NCI-H1930 (cell line): ENCODE measurements around the gene CELA2A.
"Not testable (repeated sequence)": the region's sequence is repeated elsewhere in the genome, so short reads cannot be mapped to it uniquely, and the experiment has no call there.

Source experiments
- DNase-seq, 2 experiments: peaks; one replicate each; lab custom pipeline; 2025; lab: John Stamatoyannopoulos, UW

Gene CELA2A

DNA sequence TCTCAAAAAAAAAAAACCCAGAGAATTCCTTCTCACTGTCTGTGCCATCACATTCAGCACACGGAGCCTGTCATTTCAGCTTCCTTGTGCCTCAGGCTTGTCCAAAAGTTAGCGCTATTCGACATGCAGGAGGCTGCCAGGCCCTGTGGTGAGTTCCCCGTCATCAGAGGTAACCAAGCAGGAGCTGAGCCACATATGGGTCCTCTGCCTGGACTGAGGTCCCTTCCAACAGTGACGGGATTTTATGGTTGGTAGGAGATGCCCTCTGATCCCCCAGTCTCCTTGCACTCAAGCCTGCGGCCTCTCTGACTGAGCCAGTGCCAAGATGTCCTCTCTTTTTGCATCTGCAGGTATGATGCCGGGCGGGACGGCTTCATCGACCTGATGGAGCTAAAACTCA, 31.0 kb upstream of the CELA2A start:
- no peak for DNase-seq

DNA sequence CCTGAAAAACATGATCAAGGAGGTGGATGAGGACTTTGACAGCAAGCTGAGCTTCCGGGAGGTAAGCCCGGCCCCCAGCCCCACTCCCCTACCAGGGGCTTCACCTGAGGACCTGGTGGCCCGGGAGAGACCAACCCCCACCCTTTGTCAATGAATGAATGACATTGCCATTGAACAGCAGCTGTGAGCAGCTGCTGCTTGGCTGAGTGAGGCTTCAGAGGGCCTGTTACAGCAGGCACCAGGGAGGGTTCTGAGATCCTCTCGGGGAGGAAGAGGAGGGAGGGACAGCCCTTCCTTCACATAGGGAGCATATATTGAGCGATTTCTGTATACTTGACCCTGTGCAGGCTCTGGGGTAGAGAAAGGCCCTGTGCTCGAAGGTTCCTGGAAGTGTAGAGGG, 30.6 kb upstream of the CELA2A start:
- no peak for DNase-seq

- no peak for DNase-seq
These were observed 29.8 kb upstream of the CELA2A start for GRCh38 chr1:15426492-15427279.

DNA sequence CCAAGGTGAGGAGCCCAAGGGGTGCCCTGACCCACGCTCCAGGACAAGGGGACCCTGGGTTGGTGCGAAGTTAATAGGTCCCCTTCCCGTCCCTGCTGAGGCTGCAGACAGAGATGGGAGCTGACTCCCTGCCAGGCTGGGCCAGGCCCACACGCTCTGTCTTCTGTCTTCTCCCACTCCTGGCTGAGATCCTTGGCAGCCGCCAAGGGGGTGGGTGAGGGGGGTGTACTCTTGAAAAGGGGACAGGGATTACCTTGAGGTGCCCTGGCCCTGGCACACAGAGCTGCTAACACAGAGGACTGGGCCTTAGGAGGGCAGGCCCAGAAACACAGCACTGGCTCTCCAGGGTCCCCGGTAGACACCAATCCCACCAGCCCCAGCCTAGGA, 29.3 kb upstream of the CELA2A start:
- DNase-seq: no peak

DNA sequence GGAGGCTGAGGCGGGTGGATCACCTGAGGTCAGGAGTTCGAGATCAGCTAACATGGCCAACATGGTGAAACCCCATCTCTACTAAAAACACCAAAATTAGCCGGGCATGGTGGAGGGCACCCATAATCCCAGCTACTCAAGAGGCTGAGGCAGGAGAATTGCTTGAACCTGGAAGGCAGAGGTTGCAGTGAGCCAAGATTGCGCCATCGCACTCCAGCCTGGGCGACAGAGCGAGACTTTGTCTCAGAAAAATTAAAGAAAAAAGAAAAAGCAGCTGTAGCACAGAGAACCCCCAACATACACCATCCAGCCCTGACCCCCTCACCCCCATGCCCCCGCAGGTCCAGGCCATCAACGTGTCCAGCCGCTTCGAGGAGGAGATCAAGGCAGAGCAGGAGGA, 28.3 kb upstream of the CELA2A start:
- not testable (repeated sequence) for DNase-seq

DNA sequence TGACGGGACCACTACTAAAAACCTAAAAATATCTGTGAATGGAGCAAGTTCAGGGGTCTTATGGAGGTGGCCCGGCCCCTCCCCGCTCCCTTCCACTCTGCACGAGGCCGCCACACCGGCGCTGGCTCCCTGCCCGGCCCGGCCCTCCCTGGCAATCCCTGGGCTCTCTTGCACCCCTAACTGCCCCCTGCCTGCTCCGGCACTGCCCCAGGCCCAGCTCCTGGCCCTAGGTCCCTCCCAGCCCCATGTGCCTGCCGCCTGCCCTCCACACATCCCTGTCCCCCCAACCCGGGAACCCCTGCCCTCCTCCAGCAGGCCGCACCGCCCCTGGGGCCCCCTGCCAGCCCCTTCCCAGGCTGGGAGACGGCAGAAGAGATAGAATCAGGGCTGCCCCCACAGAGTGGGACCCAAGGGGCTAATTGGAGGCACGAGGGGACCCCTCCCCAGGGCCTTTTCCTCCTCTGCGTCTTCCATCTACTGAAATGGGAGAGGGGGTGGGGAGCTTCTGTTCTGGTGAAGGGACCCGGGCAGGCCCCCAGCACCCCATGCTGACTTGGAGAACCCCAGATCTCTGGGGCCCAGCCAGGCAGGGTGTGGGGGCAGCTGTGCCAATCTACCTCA, 27.6 kb upstream of the CELA2A start:
- no peak for DNase-seq

DNA sequence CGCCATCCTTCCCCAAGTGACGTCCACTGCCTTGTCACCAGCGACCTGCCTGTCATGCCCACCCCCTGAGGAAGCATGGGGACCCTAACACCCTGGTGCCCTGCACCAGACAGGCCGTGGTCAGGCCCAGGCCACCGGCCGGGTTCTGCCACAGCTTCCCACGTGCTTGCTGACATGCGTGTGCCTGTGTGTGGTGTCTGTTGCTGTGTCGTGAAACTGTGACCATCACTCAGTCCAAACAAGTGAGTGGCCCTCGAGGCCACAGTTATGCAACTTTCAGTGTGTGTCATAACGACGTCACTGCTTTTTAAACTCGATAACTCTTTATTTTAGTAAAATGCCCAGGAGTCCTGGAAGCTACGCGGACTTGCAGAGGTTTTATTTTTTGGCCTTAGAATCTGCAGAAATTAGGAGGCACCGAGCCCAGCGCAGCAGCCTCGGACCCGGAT, 26.8 kb upstream of the CELA2A start:
- DNase-seq: no peak

DNA sequence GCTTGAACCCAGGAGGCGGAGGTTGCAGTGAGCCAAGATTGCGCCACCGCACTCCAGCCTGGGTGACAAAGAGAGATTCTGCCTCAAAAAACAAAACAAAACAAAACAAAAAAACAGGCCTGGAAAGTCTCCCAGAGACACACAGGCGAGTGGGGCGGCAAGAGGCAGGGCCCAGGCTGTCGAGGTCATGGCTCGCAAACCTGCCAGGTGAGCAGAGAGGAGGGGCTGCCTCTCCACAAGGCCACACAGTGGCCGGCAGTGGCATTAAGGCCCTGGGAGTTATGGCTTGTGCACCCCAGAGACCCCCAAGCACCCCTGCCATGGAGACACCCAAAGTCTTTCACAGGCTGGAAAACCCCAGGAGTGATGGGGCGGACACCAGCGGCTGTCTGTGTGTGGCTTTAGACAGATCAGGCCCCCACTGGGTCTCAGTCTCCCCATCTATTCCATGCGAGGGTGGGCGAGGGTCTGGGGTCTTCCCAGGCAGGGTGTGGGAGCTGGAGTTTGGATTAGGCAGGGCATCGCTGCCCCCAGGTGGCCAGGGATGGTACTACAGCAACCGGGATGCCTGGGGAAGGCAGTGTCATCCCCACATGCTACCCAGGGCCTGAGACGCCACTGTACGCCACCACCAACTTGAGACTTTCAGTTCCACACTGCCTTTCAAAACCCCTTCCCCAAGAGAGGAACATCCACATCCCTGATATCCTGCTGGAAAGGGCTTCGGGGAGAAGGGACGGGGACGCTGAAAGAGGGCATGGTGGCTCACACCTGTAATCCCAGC, 25.6 kb upstream of the CELA2A start:
- peak; percentile 9 to 11 for DNase-seq

DNA sequence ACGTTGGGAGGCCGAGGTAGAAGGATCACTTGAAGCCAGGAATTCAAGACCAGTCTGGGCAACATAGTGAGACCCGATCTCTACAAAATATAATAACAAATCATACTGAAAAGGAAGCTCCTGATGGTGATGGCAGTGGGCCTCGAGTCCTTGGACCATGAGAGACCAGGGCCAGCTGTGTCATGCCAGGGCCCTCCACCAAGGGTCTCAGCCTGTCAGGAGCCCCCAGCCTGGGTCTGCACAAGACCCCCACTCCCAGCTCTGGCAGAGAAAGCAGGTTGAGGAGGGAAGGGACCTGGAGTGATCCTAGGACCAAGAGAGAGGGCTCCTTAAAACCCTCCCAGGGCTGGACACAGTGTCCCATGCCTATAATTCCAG, 25.0 kb upstream of the CELA2A start:
- DNase-seq: no peak

DNA sequence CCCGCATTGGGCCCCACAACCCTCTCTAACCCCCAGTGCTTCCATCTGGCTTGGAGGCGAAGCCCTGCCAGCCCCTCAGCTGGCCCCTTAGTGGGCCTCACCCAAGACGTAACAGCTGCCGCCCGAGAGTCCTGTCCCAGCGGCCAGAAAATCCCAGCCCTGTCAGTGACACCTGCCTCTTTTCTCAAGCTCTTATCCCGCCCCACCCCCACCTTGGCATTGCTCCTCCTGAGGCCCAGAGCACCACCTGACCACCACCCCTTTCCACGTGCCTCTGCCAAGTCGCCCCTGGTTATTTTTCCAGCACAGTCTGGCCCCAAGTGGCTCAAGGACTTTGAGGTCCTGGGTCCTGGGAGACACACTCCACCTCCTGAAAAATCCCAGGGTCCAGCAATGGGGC, 24.2 kb upstream of the CELA2A start:
- no peak for DNase-seq

GRCh38 chr1:15433471-15433870, 23.1 kb upstream of the CELA2A start:
- DNase-seq: no peak

- DNase-seq: not testable (repeated sequence)
These were observed 21.8 kb upstream of the CELA2A start for GRCh38 chr1:15434739-15435138.

GRCh38 chr1:15435239-15436077, 21.1 kb upstream of the CELA2A start:
- no peak for DNase-seq

DNA sequence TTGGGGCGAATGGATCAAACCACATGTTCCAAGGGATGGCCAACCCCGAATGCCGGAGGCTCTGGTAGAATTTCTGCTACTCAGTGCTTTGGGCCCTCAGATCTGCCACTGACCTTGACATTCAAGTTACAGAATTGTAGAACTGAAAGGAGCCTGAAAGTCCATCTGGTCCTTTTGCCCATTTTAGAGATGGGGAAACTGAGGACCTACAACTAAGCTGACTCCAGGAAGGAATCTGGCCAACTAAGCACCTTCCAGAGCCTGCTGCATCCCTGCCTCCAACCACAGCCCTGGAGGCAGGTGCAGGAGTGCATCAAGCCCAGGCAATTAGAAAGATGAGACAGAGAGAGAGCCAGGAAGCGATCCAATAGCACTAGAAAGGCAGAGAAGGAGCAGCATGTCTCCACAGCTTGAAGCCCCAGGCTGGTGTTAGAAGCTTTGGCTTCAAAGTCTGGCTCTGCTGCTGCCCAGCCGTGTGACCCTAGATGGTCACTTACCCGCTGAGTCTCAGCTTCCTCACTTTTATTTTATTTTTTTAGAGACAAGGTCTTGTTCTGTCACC, 19.6 kb upstream of the CELA2A start:
- no peak for DNase-seq

DNA sequence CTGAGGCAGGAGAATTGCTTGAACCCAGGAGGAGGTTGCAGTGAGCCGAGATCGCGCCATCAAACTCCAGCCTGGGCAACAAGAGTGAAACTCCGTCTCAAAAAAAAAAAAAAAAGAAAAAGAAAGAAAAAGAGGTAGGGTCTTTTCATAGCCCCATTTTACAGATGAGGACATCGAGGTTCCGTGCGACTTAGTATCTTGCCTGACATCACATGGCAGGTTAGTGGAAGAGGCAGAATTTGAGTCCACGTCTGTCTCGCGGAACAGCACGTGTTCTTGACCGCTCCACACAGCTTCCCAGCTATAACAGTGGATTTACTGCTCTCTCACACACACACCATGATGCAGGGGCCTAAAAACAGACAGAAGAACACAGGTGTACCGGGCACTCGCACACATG, 17.2 kb upstream of the CELA2A start:
- DNase-seq: no peak

- no peak for DNase-seq
These were observed 16.2 kb upstream of the CELA2A start for GRCh38 chr1:15440357-15440756.

- DNase-seq: no peak
These were observed 15.3 kb upstream of the CELA2A start for GRCh38 chr1:15441247-15441646.

DNA sequence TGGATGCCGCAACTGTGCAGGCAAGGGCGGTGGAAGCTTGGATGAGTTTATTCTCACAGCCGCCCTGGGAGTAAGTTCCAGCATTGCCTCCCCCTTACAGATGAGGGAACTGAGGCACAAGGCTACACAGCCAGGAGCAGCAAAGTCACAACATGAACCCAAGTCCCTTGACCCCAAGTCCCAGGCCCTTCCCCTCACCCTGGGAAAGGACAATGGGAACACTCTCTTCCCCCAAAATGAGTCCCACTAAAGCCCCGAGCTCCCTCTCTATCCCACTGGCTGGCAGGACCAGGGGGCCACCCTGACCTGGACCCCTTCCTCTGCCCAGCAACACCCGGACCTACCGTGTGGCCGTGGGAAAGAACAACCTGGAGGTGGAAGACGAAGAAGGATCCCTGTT, 14.4 kb upstream of the CELA2A start:
- no peak for DNase-seq

- DNase-seq: no peak
These were observed 13.8 kb upstream of the CELA2A start for GRCh38 chr1:15442759-15443158.

DNA sequence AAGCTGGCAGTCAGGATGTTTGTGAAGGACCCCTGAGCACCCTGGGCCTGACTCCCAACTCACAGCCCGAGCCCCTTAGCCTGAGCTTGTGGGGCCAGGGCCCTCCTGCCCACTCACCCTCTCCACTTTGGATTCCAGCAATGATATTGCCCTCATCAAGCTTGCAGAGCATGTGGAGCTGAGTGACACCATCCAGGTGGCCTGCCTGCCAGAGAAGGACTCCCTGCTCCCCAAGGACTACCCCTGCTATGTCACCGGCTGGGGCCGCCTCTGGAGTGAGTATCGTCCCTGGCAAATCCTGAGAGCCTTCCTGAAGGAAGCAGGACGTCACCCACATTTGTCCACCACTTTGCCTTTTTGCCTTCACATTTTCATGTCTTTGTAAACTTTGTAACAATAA, 13.3 kb upstream of the CELA2A start:
- no peak for DNase-seq

DNA sequence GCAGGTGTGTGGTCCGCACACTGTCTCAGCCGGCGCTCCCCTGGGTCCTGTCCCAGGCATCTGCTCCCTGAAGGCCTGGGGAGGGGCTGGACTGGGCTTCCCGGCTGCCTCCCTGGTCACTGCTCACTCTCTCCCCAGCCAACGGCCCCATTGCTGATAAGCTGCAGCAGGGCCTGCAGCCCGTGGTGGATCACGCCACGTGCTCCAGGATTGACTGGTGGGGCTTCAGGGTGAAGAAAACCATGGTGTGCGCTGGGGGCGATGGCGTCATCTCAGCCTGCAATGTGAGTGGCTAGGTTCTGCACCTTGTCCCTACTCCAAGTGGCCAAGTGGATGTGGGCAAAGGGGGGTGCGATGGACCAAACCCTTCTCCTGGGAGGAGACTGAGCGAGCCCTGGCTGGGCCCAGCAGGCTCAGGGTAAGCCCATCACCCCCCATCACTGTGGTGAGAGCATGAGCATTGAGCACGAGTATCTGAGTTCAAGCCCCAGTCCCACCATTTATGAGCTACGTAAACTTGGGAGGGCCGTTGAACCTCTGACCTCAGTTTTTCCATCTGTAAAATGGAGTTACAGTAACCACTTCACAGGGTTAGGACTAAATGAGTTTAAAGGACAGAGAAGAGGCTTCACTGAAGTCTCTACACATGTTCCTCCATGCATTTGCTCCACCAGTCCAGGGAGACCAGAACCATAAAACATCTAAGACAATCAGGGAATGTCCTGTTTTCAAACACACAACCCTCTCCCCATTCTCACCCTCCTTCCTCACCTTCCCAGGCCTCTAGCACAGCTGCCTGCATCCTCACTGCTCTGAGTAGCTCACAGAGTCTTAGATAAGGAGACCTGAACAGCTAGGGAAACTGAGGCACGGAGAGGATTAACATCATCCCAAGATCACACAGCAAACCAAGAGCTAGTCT, 11.8 kb upstream of the CELA2A start:
- no peak for DNase-seq
